ENCODE measurements around the gene SLC27A6.

DNA sequence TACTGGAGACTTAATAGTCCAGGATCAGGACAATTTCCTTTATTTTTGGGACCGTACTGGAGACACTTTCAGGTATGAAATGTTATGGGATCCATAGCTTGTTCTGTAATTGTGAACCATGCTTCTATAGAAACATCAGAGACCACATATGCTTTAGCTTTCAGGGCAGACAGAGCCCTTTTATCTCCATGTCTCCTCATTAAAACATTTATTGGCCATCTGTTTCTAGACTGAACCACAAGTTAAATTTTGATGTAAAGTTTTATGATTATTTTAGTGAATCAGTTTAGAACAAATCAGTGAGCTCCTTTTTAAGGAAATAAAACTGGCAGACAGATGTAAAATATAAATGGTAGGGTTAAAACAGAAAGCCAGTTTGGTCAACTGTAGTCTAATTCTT, 62.0 kb downstream of the SLC27A6 start:
- TF ChIP-seq, protein P1, sequence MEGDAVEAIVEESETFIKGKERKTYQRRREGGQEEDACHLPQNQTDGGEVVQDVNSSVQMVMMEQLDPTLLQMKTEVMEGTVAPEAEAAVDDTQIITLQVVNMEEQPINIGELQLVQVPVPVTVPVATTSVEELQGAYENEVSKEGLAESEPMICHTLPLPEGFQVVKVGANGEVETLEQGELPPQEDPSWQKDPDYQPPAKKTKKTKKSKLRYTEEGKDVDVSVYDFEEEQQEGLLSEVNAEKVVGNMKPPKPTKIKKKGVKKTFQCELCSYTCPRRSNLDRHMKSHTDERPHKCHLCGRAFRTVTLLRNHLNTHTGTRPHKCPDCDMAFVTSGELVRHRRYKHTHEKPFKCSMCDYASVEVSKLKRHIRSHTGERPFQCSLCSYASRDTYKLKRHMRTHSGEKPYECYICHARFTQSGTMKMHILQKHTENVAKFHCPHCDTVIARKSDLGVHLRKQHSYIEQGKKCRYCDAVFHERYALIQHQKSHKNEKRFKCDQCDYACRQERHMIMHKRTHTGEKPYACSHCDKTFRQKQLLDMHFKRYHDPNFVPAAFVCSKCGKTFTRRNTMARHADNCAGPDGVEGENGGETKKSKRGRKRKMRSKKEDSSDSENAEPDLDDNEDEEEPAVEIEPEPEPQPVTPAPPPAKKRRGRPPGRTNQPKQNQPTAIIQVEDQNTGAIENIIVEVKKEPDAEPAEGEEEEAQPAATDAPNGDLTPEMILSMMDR (IDR thresholded peaks at IDR 0.05), result no peak
- TF ChIP-seq POLR2A (IDR thresholded peaks at IDR 0.05), result no peak
